Mesodermal cell (in vitro differentiated cells): Measurements from ENCODE around the gene DCAF6.

Source experiments
- H3K27ac ChIP-seq: 2 replicates; pipeline ENCODE4 v1.7.0; 2013; ENCODE audit warnings: mild to moderate bottlenecking, low read depth, low read length, moderate library complexity; ENCODE audit not compliant: severe bottlenecking
- H3K36me3 ChIP-seq: 2 replicates; pipeline ENCODE4 v1.7.1; 2013; ENCODE audit warnings: mild to moderate bottlenecking, low read length, moderate library complexity; ENCODE audit not compliant: control insufficient read depth, insufficient read depth
- H3K4me1 ChIP-seq: one replicate; pipeline ENCODE4 v1.7.1; 2013; ENCODE audit warnings: mild to moderate bottlenecking, low read length; ENCODE audit not compliant: insufficient read depth, control insufficient read depth, poor library complexity, severe bottlenecking
- H3K4me3 ChIP-seq: 2 replicates; pipeline ENCODE4 v1.7.0; 2013; ENCODE audit warnings: low read length, control low read depth, mild to moderate bottlenecking; ENCODE audit not compliant: insufficient read depth, poor library complexity, severe bottlenecking; ENCODE audit errors: extremely low read depth
- H3K9me3 ChIP-seq: 2 replicates; pipeline ENCODE4 v1.7.1; 2013; ENCODE audit warnings: mild to moderate bottlenecking, low read length, moderate library complexity; ENCODE audit not compliant: control insufficient read depth
- WGBS, 2 experiments: methylation state at CpG; one replicate each; pipeline ENCODE4 v1.1.5; 2013; ENCODE audit warnings: missing lambda C conversion rate in 2 of 2; ENCODE audit not compliant: insufficient coverage in 2 of 2; 5-methylcytosine and 5-hydroxymethylcytosine counted together

The DCAF6 gene

DNA sequence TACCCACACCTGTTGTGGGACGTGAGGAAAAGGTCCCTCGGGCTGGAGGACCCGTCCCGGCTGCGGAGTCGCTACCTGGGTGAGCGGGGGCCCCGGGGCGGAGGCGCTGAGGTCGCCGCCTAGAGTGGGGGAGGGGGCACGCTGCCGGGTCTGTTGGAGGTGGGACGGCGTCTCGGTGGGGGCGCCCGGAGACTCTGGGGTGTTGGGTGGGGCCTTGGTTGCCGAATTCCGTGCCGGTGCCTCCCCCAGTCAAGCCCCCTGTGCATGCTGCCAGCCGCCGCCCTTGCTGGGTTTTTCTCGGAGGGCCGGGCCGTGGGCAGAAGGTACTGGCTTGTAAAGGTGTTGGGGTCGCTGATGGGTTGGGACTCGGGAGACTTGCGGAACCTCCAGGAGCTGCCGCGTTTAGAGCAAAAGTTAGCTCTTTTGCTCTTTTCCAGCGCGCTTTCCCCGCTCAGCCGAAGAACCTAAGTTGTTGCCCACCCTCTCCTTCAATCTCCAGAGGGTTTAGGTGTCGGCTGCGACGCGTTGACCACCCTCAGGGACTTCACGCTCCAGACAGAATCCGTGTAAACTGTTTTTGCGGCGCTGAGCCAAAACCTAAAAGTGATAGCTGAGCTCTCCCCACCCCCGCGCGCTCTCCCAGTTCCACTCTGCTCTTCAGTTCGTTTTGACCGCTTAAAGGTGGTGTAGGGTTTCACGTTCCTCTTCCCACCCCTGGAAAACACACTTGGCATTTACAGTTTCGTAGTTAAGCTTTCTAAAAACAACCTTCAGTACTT, 636 bp downstream of the DCAF6 start, which contains the start of gene MPC2:
TSS of gene MPC2 (minus strand) at position 143 of the 779 bp plus-strand sequence. CDS start 1,231 bp downstream, outside the sequence.
- WGBS, 2 experiments: 0% methylated on average over 29 to 30 of the region's 51 CpGs
- Histone ChIP-seq H3K36me3 (no peaks in the 10 kb centered on the region), H3K27ac (peak within 1 kb of the TSS; percentile 97), H3K9me3 (no peaks in the 10 kb centered on the region), H3K4me1 (no peaks in the 10 kb centered on the region), H3K4me3 (peak within 1 kb of the TSS; percentile 76)

DNA sequence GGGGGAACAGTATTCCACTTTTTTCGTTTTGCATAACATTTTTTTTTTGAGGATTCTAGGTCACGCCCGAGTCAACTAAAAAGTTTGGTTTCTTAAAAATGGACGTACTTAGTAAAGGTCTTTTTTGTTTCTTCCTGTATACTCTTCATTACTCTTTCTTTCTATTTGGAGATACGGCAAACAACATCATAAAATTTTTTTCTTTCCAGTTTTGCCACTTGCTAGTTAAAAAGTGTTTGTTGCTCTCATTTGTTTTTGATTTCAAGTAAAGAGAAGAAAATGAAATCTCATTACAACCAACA, 1.2 kb downstream of the DCAF6 start:
- no peaks in the 10 kb centered on the region for H3K36me3 ChIP-seq
- WGBS, 2 experiments: 0% methylated on average over 1 of the region's 5 CpGs; no CpG with 5 or more reads in 1 of the 2 experiments
- H3K4me1 ChIP-seq: no peaks in the 10 kb centered on the region
- H3K27ac ChIP-seq: peak overlapping the region; percentile 97
- H3K9me3 ChIP-seq: no peaks in the 10 kb centered on the region
- H3K4me3 ChIP-seq: peak overlapping the region; percentile 76

DNA sequence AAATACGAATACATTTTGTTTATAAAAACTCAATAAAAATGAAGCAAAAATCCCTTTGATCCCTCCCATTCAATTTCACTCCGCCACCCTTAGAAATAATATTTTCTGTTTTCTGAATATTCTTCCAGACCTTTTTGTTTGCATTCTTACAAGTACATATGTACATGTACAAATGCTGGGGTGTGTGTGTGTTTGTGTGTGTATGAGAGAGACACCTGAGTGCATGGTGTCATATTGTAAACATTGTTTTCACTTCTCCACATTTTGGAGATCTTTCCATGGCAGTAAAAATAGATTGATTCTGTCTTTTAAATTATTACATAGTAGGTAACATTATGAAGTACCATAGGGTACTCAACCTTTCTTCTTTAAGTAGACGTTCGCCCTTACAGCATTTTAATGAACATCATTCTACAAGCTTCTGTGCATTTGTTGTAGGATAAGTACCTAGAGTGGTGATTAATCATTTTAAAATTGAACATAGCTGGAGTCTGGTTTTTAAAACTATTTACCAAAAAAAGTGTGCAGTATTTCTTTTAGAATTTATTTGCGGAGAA, 1.7 kb downstream of the DCAF6 start:
- peak overlapping the region; percentile 76 for H3K4me3 ChIP-seq
- H3K4me1 ChIP-seq: no peaks in the 10 kb centered on the region
- H3K9me3 ChIP-seq: no peaks in the 10 kb centered on the region
- no CpG with 5 or more reads among the region's 5 CpGs for WGBS, 2 experiments
- H3K36me3 ChIP-seq: no peaks in the 10 kb centered on the region
- no peak overlapping the region for H3K27ac ChIP-seq

DNA sequence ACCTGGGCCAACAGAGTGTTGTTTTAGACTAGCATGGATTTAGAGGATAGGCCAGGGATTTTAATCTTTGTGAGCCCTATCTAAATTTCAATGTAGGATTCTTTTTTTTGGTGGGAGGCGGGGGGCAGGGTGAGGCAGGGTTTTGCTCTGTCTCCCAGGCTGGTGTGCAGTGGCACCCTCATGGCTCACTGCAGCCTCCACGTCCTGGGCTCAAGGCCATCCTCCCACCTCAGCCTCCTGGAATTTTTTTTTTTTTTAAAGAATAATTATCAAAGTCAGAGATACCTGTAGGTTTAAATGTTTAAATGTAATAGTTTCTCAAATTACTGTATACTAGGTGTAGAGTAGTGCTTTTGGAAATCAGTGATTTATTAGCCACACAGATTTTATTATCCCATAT, 3.8 kb downstream of the DCAF6 start:
- H3K4me1 ChIP-seq: no peaks in the 10 kb centered on the region
- 100% methylated on average over 1 of the region's 2 CpGs; no CpG with 5 or more reads in 1 of the 2 experiments for WGBS, 2 experiments
- peaks cover 6% of the 10 kb centered on the region for H3K36me3 ChIP-seq
- no peak overlapping the region for H3K4me3 ChIP-seq
- H3K9me3 ChIP-seq: no peaks in the 10 kb centered on the region
- no peak overlapping the region for H3K27ac ChIP-seq

DNA sequence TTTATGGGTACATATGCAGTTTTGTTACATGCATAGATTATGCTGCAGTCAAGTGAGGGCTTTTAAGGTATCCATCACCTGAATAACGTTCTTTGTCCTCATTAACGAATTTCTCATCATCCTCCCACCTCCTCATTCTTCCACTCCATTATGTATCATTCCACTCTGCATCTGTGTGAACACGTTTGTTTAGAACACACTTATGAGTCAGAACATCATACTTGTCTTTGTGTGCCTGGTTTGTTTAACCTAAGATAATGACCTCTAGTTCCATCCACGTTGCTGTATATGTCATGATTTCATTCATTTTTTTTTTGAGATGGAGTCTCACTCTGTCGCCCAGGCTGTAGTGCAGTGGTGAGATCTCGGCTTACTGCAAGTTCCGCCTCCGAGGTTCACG, 7.1 kb downstream of the DCAF6 start:
- 88 to 98% methylated on average over 8 to 9 of the region's 9 CpGs for WGBS, 2 experiments
- Histone ChIP-seq H3K4me1 (no peaks in the 10 kb centered on the region), H3K36me3 (peaks cover 6% of the 10 kb centered on the region), H3K27ac (no peak overlapping the region), H3K9me3 (no peaks in the 10 kb centered on the region), H3K4me3 (no peak overlapping the region)

DNA sequence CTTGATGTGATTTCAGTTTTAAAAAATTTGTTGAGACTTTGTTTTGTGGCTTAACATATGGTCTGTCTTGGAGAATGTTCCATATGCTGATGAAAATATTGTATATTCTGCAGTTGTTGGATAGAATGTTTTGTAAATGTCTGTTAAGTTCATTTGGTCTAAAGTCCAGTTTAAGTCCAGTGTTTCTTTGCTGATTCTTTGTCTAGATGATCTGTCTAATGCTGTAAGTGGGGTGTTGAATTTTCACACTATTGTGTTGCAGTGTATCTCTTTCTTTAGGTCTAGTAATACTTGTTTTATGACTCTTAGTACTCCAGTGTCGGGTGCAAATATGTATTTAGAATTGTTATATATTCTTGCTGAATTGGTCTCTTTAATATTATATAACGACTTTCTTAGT, 11.2 kb downstream of the DCAF6 start:
- H3K36me3 ChIP-seq: peaks cover 15% of the 10 kb centered on the region
- no peaks in the 10 kb centered on the region for H3K9me3 ChIP-seq
- H3K4me3 ChIP-seq: no peak overlapping the region
- no CpG with 5 or more reads among the region's 2 CpGs for WGBS, 2 experiments
- no peak overlapping the region for H3K27ac ChIP-seq
- H3K4me1 ChIP-seq: no peaks in the 10 kb centered on the region

DNA sequence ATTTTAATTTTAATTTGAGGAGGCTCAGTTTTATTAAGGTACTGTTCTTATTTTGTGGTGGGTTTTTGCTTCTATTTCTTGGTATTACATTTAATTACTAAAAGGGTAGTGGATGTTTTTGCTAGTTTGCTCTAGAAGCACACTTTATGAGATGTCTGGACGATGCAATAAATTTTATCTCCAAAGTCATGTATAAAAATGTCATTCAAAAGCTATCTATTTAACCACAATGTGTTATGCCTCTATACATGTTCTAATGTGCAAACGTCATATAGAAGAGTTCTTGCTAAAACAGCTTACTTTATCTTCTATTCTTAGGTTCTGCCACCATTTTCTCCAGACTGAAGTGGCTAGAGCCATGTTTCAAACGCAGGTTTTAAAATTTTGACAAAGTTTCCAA, 13.3 kb downstream of the DCAF6 start:
- no peak overlapping the region for H3K4me3 ChIP-seq
- H3K27ac ChIP-seq: no peak overlapping the region
- no peaks in the 10 kb centered on the region for H3K9me3 ChIP-seq
- peaks cover 29% of the 10 kb centered on the region for H3K36me3 ChIP-seq
- WGBS, 2 experiments: 100% methylated on average over 1 of the region's 3 CpGs
- no peaks in the 10 kb centered on the region for H3K4me1 ChIP-seq

DNA sequence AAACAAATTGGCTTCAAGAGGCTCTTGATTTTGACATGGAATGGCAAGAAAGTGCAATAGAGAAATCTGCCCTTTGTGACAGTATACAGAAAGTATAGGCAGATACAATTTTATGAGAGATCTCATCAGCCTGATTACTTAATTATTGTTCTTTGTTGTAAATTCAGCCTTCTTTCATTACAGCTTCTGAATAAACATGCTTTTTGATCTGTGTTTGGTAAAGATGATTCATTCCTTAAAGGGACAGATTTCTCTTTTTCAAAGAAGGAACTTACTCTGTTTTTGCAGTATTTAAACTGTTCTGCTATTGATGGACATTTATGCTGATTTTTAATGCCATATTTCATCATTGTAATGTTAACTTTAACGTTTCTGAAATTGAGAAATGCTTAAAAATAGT, 14.1 kb downstream of the DCAF6 start:
- no CpG with 5 or more reads among the region's 1 CpG for WGBS, 2 experiments
- Histone ChIP-seq H3K36me3 (peaks cover 35% of the 10 kb centered on the region), H3K4me3 (no peak overlapping the region), H3K9me3 (no peaks in the 10 kb centered on the region), H3K27ac (no peak overlapping the region), H3K4me1 (no peaks in the 10 kb centered on the region)

DNA sequence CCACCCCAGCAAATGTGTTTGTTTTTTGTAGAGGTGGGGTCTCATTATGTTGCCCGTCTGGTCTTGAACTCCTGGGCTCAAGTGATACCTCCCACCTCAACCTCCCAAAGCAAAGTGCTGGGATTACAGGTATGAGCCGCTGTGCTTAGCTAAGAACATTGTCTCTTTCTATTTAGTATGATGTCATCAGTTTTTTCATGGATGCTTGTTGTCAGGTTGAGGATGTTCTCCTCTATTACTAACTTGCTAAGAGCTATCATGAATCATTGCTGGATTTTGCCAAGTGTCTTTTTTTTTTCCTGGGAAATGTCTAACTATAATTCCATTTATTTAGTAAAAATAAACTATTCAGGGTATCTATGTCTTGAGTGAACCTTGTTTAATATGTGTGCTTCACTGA, 19.4 kb downstream of the DCAF6 start:
- Histone ChIP-seq H3K4me1 (no peaks in the 10 kb centered on the region), H3K9me3 (no peaks in the 10 kb centered on the region), H3K27ac (no peak overlapping the region), H3K36me3 (peaks cover 35% of the 10 kb centered on the region), H3K4me3 (no peak overlapping the region)
- WGBS, 2 experiments: no CpG with 5 or more reads among the region's 2 CpGs

DNA sequence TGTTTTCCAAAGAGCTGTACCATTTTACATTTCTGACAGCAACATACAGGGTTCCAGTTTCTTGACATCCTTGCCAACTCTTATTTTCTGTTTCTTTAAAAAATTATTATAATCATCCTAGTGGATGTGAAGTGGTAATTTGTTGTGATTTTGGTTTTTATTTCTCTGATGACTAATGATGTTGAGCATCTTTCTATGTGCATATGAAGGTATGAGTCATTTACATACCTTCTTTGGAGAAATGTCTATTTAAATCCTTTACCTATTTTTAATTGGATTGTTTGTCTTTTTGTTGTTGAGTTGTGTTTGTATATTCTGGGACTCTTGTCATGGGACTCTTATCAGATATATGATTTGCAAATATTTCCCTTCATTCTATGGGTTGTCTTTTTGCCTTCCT, 21.2 kb downstream of the DCAF6 start:
- H3K9me3 ChIP-seq: no peaks in the 10 kb centered on the region
- no peak overlapping the region for H3K27ac ChIP-seq
- H3K4me1 ChIP-seq: no peaks in the 10 kb centered on the region
- peaks cover 26% of the 10 kb centered on the region for H3K36me3 ChIP-seq
- no peak overlapping the region for H3K4me3 ChIP-seq

DNA sequence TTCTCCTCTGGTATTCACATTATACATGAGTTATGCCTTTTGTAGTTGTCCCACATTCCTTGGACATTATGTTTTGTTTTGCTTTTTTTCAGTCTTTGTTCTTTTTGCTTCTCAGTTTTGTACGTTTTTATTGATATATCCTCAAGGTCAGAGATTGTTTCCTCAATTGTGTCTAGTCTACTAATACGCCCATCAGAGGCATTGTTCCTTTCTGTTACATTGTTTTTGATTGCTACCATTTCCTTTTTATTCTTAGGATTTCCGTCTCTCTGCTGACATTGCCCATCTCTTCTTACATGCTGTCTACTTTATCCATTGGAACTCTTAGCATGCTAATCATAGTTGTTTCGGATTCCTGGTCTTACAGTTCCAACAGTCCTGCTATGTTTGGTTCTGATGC, 28.2 kb downstream of the DCAF6 start:
- Histone ChIP-seq H3K9me3 (no peaks in the 10 kb centered on the region), H3K4me3 (no peak overlapping the region), H3K36me3 (peaks cover 13% of the 10 kb centered on the region), H3K27ac (no peak overlapping the region), H3K4me1 (peaks cover 4% of the 10 kb centered on the region)
- 67 to 96% methylated on average over 1 to 4 of the region's 4 CpGs for WGBS, 2 experiments
